GM19395 (cell line): Measurements from ENCODE around the gene SERPINB5.

Experiments
- ATAC-seq: cut with Tn5 transposase; IDR thresholded peaks from one replicate; pipeline ENCODE4 v1.9.1; 2021; ENCODE audit warnings: mild to moderate bottlenecking, moderate library complexity; ENCODE audit not compliant: unreplicated experiment

Gene SERPINB5

GRCh38 chr18:63520053-63520685 lies 43.4 kb downstream of the SERPINB5 start:
- no peak for ATAC-seq

GRCh38 chr18:63523660-63524059 lies 46.9 kb downstream of the SERPINB5 start:
- no peak for ATAC-seq

GRCh38 chr18:63527251-63527650 lies 50.5 kb downstream of the SERPINB5 start:
- no peak for ATAC-seq

GRCh38 chr18:63528863-63529492 lies 52.2 kb downstream of the SERPINB5 start:
- ATAC-seq = no peak

GRCh38 chr18:63532471-63532870 lies 55.7 kb downstream of the SERPINB5 start:
- ATAC-seq = no peak

- no peak for ATAC-seq
These were observed 57.9 kb downstream of the SERPINB5 start for GRCh38 chr18:63534615-63535014.

GRCh38 chr18:63539904-63540510 lies 63.2 kb downstream of the SERPINB5 start:
- no peak for ATAC-seq

- ATAC-seq = no peak
These were observed 65.3 kb downstream of the SERPINB5 start, which contains the start of gene SERPINB12 for GRCh38 chr18:63542069-63542468. Gene SERPINB12, plus strand, starts transcription at chr18:63542369. Its CDS starts 13,791 bp downstream, at chr18:63556160.

GRCh38 chr18:63544017-63544416 lies 67.3 kb downstream of the SERPINB5 start:
- ATAC-seq = no peak

GRCh38 chr18:63545000-63545399 lies 68.2 kb downstream of the SERPINB5 start:
- no peak for ATAC-seq

- ATAC-seq = no peak
These were observed 73.3 kb downstream of the SERPINB5 start for GRCh38 chr18:63550068-63550467.

- no peak for ATAC-seq
These were observed 75.0 kb downstream of the SERPINB5 start for GRCh38 chr18:63551769-63552168.

- no peak for ATAC-seq
These were observed 75.8 kb downstream of the SERPINB5 start for GRCh38 chr18:63552581-63552980.

GRCh38 chr18:63553081-63553480 lies 76.3 kb downstream of the SERPINB5 start:
- no peak for ATAC-seq
